KOPT-K1 (cell line): ENCODE data around the gene SLC30A2.
"Not testable (repeated sequence)": the region's sequence is repeated elsewhere in the genome, so short reads cannot be mapped to it uniquely, and the experiment has no call there.

Experiments
- H3K27ac ChIP-seq: fragments of 200-600 bp; sonication (generic); 2 replicates; pipeline ENCODE4 v1.5.1; 2016; ENCODE audit warnings: antibody characterized with exemption, mild to moderate bottlenecking, low read depth, low read length; ENCODE audit not compliant: poor library complexity, severe bottlenecking
- H3K36me3 ChIP-seq: fragments of 200-600 bp; sonication (generic); 2 replicates; pipeline ENCODE4 v1.5.1; 2017; ENCODE audit warnings: antibody characterized with exemption, mild to moderate bottlenecking, low read length, moderate library complexity; ENCODE audit not compliant: insufficient read depth
- H3K9me3 ChIP-seq: fragments of 200-600 bp; sonication (generic); 2 replicates; pipeline ENCODE4 v1.5.1; 2017; ENCODE audit warnings: antibody characterized with exemption, low read length, mild to moderate bottlenecking; ENCODE audit not compliant: insufficient read depth, poor library complexity, severe bottlenecking

Gene SLC30A2

GRCh38 chr1:26045722-26046245, at the start of gene SLC30A2:
TSS of gene SLC30A2 (minus strand) at chr1:26046118. CDS start at chr1:26045896, 222 bp downstream.
- H3K36me3 ChIP-seq = no peaks in the 10 kb centered on the region
- no peak within 1 kb of the TSS for H3K27ac ChIP-seq
- no peaks in the 10 kb centered on the region for H3K9me3 ChIP-seq

- no peaks in the 10 kb centered on the region for H3K9me3 ChIP-seq
- no peaks in the 10 kb centered on the region for H3K36me3 ChIP-seq
- H3K27ac ChIP-seq = no peak overlapping the region
Measured at GRCh38 chr1:26094677-26095383, 48.9 kb upstream of the SLC30A2 start.

GRCh38 chr1:26094076-26094669, 48.3 kb upstream of the SLC30A2 start:
- no peak overlapping the region for H3K27ac ChIP-seq

GRCh38 chr1:26093569-26093968, 47.7 kb upstream of the SLC30A2 start:
- not testable (repeated sequence) for H3K36me3 ChIP-seq, H3K27ac ChIP-seq, H3K9me3 ChIP-seq

More at GRCh38 chr1:26094076-26094669, 48.3 kb upstream of the SLC30A2 start:
- Histone ChIP-seq H3K9me3 (no peaks in the 10 kb centered on the region), H3K36me3 (no peaks in the 10 kb centered on the region)

GRCh38 chr1:26092422-26092821, 46.5 kb upstream of the SLC30A2 start:
- Histone ChIP-seq H3K9me3 (no peaks in the 10 kb centered on the region), H3K27ac (no peak overlapping the region), H3K36me3 (no peaks in the 10 kb centered on the region)

GRCh38 chr1:26090893-26091292, 45.0 kb upstream of the SLC30A2 start:
- no peak overlapping the region for H3K27ac ChIP-seq
- H3K36me3 ChIP-seq = no peaks in the 10 kb centered on the region
- no peaks in the 10 kb centered on the region for H3K9me3 ChIP-seq

GRCh38 chr1:26089125-26089524, 43.2 kb upstream of the SLC30A2 start:
- no peaks in the 10 kb centered on the region for H3K9me3 ChIP-seq
- H3K36me3 ChIP-seq = no peaks in the 10 kb centered on the region

GRCh38 chr1:26084844-26085243, 38.9 kb upstream of the SLC30A2 start:
- H3K9me3 ChIP-seq = no peaks in the 10 kb centered on the region
- H3K27ac ChIP-seq = no peak overlapping the region
- no peaks in the 10 kb centered on the region for H3K36me3 ChIP-seq

More at GRCh38 chr1:26089125-26089524, 43.2 kb upstream of the SLC30A2 start:
- no peak overlapping the region for H3K27ac ChIP-seq

- no peaks in the 10 kb centered on the region for H3K36me3 ChIP-seq
- H3K27ac ChIP-seq = no peak overlapping the region
- H3K9me3 ChIP-seq = no peaks in the 10 kb centered on the region
Measured at GRCh38 chr1:26084091-26084561, 38.2 kb upstream of the SLC30A2 start.

- no peak overlapping the region for H3K27ac ChIP-seq
- no peaks in the 10 kb centered on the region for H3K9me3 ChIP-seq
- no peaks in the 10 kb centered on the region for H3K36me3 ChIP-seq
Measured at GRCh38 chr1:26083208-26083607, 37.3 kb upstream of the SLC30A2 start.

GRCh38 chr1:26082020-26082350, 36.1 kb upstream of the SLC30A2 start:
- H3K27ac ChIP-seq = no peak overlapping the region

GRCh38 chr1:26081267-26082019, 35.5 kb upstream of the SLC30A2 start:
- Histone ChIP-seq H3K36me3 (no peaks in the 10 kb centered on the region), H3K27ac (no peak overlapping the region), H3K9me3 (no peaks in the 10 kb centered on the region)

More at GRCh38 chr1:26082020-26082350, 36.1 kb upstream of the SLC30A2 start:
- no peaks in the 10 kb centered on the region for H3K36me3 ChIP-seq
- H3K9me3 ChIP-seq = no peaks in the 10 kb centered on the region

GRCh38 chr1:26079960-26080814, 34.3 kb upstream of the SLC30A2 start:
- H3K36me3 ChIP-seq = no peaks in the 10 kb centered on the region
- no peaks in the 10 kb centered on the region for H3K9me3 ChIP-seq
- no peak overlapping the region for H3K27ac ChIP-seq

GRCh38 chr1:26079178-26079563, 33.3 kb upstream of the SLC30A2 start:
- Histone ChIP-seq H3K36me3 (no peaks in the 10 kb centered on the region), H3K27ac (no peak overlapping the region), H3K9me3 (no peaks in the 10 kb centered on the region)
